ENCODE measurements around the gene PRDM16. TPM values are rescaled to one million over a fixed set of nuclear protein-coding genes. Genes with fewer than 3 reads are reported as not detected.

The PRDM16 gene
- total RNA-seq, 1 experiment from 2014 or later, result 6.1 TPM

DNA sequence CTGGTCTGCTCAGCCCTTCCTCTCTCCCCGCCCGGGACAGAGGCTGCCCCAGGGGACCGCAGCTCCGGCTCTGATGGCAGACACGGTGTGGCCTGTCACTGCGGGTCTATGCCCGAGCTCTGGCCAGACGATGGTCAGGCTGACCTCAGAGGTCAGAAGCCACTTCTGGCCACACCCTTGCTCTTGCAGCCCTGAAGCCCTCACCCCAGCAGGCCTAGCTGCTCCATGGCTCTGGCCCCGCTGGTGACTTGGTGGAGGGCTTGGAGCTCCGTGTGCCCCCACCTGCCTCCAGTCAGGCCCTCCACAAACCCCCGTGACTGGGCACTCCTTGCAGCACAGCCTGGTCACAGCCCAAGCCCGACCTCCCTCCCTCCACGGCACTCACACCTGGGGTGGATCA, 47.6 kb downstream of the PRDM16 start:
- CTCF ChIA-PET, result no interaction called here
- no peak overlapping the region for H3K9ac ChIP-seq (ENCODE audit: low read length)
- H3K9me2 ChIP-seq (ENCODE audit: insufficient read depth), result no peaks in the 10 kb centered on the region
- TF ChIP-seq, protein P1, sequence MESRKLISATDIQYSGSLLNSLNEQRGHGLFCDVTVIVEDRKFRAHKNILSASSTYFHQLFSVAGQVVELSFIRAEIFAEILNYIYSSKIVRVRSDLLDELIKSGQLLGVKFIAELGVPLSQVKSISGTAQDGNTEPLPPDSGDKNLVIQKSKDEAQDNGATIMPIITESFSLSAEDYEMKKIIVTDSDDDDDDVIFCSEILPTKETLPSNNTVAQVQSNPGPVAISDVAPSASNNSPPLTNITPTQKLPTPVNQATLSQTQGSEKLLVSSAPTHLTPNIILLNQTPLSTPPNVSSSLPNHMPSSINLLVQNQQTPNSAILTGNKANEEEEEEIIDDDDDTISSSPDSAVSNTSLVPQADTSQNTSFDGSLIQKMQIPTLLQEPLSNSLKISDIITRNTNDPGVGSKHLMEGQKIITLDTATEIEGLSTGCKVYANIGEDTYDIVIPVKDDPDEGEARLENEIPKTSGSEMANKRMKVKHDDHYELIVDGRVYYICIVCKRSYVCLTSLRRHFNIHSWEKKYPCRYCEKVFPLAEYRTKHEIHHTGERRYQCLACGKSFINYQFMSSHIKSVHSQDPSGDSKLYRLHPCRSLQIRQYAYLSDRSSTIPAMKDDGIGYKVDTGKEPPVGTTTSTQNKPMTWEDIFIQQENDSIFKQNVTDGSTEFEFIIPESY (IDR thresholded peaks at IDR 0.05; ENCODE audit: extremely low read depth, insufficient replicate concordance, low read length), result no peak
- no peak for TF ChIP-seq RAD21 (IDR thresholded peaks at IDR 0.05; ENCODE audit: low read depth)
- TF ChIP-seq SRF (IDR thresholded peaks at IDR 0.05; ENCODE audit: low read depth), result no peak
- TF ChIP-seq CBX3 (IDR thresholded peaks at IDR 0.05; ENCODE audit: low read depth), result no peak
- TF ChIP-seq POLR2A (IDR thresholded peaks at IDR 0.05; ENCODE audit: borderline replicate concordance, extremely low read depth, insufficient read depth, insufficient read length), result no peak
- no peak for TF ChIP-seq FOSL1 (IDR thresholded peaks at IDR 0.05; ENCODE audit: low read depth)
- no peak for TF ChIP-seq EZH2phosphoT487 (IDR thresholded peaks at IDR 0.05; ENCODE audit: borderline replicate concordance)
- no peak for TF ChIP-seq CEBPB (IDR thresholded peaks at IDR 0.05; ENCODE audit: low read depth)
- TF ChIP-seq, protein P2, sequence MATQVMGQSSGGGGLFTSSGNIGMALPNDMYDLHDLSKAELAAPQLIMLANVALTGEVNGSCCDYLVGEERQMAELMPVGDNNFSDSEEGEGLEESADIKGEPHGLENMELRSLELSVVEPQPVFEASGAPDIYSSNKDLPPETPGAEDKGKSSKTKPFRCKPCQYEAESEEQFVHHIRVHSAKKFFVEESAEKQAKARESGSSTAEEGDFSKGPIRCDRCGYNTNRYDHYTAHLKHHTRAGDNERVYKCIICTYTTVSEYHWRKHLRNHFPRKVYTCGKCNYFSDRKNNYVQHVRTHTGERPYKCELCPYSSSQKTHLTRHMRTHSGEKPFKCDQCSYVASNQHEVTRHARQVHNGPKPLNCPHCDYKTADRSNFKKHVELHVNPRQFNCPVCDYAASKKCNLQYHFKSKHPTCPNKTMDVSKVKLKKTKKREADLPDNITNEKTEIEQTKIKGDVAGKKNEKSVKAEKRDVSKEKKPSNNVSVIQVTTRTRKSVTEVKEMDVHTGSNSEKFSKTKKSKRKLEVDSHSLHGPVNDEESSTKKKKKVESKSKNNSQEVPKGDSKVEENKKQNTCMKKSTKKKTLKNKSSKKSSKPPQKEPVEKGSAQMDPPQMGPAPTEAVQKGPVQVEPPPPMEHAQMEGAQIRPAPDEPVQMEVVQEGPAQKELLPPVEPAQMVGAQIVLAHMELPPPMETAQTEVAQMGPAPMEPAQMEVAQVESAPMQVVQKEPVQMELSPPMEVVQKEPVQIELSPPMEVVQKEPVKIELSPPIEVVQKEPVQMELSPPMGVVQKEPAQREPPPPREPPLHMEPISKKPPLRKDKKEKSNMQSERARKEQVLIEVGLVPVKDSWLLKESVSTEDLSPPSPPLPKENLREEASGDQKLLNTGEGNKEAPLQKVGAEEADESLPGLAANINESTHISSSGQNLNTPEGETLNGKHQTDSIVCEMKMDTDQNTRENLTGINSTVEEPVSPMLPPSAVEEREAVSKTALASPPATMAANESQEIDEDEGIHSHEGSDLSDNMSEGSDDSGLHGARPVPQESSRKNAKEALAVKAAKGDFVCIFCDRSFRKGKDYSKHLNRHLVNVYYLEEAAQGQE (IDR thresholded peaks at IDR 0.05; ENCODE audit: low read depth), result no peak
- TF ChIP-seq, protein P3, sequence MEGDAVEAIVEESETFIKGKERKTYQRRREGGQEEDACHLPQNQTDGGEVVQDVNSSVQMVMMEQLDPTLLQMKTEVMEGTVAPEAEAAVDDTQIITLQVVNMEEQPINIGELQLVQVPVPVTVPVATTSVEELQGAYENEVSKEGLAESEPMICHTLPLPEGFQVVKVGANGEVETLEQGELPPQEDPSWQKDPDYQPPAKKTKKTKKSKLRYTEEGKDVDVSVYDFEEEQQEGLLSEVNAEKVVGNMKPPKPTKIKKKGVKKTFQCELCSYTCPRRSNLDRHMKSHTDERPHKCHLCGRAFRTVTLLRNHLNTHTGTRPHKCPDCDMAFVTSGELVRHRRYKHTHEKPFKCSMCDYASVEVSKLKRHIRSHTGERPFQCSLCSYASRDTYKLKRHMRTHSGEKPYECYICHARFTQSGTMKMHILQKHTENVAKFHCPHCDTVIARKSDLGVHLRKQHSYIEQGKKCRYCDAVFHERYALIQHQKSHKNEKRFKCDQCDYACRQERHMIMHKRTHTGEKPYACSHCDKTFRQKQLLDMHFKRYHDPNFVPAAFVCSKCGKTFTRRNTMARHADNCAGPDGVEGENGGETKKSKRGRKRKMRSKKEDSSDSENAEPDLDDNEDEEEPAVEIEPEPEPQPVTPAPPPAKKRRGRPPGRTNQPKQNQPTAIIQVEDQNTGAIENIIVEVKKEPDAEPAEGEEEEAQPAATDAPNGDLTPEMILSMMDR (IDR thresholded peaks at IDR 0.05 in 2 of 3, conservative IDR thresholded peaks at IDR 0.05 in 1 of 3; ENCODE audit: borderline replicate concordance in 1 of 3, insufficient read depth in 1 of 3, low read depth in 2 of 3, low read length in 2 of 3), result no peak
- TF ChIP-seq TCF7L2 (IDR thresholded peaks at IDR 0.05; ENCODE audit: borderline replicate concordance, extremely low read depth, insufficient read depth, insufficient read length), result no peak
- no peak for TF ChIP-seq ZNF274 (IDR thresholded peaks at IDR 0.05; ENCODE audit: low read depth, low read length)
- TF ChIP-seq SIN3A (IDR thresholded peaks at IDR 0.05; ENCODE audit: low read depth), result no peak
- no peak for TF ChIP-seq POLR2AphosphoS5 (IDR thresholded peaks at IDR 0.05; ENCODE audit: low read depth, low read length)
- no peak for TF ChIP-seq YY1 (IDR thresholded peaks at IDR 0.05; ENCODE audit: extremely low read depth, insufficient replicate concordance, low read depth, low read length)
- TF ChIP-seq EGR1 (IDR thresholded peaks at IDR 0.05; ENCODE audit: low read depth), result no peak
- TF ChIP-seq EZH2 (IDR thresholded peaks at IDR 0.05), result no peak
- H3K4me2 ChIP-seq (ENCODE audit: low read length), result no peak overlapping the region
- DNase-seq (ENCODE audit: low read depth, low spot score) (no peak), ATAC-seq (no peak)
- no peaks in the 10 kb centered on the region for H3K36me3 ChIP-seq (ENCODE audit: control insufficient read depth in 1 of 2, insufficient read depth in 2 of 2, low read length in 2 of 2)
- RAD21 ChIA-PET (ENCODE audit: low non-redundant PET in 1 of 2, low total read pairs in 2 of 2, uncharacterized antibody in 2 of 2, unreplicated experiment in 2 of 2), result no interaction called here
- no peaks in the 10 kb centered on the region for H3K79me2 ChIP-seq (ENCODE audit: insufficient read depth, low read length)
- H3K4me1 ChIP-seq (ENCODE audit: control insufficient read depth in 1 of 2, insufficient read depth in 2 of 2, low read length in 2 of 2), result no peaks in the 10 kb centered on the region
- H3K27me3 ChIP-seq (ENCODE audit: insufficient read depth, low read length), result no peaks in the 10 kb centered on the region
- H3K9me3 ChIP-seq (ENCODE audit: control insufficient read depth in 1 of 2, insufficient read depth in 1 of 2, low read depth in 1 of 2, low read length in 2 of 2), result no peaks in the 10 kb centered on the region
- intact Hi-C loops (cut with micrococcal nuclease), result no loop called here
- H3K27ac ChIP-seq (ENCODE audit: low read depth, low read length), result no peak overlapping the region
- no TSS peak for BruUV-seq (replicated peaks)
- H4K20me1 ChIP-seq (ENCODE audit: insufficient read depth), result no peaks in the 10 kb centered on the region
- no peak overlapping the region for H2AFZ ChIP-seq (ENCODE audit: low read depth, low read length, poor library complexity, severe bottlenecking)
- H3K4me3 ChIP-seq (replicated peaks in 1 of 2; ENCODE audit: low read depth in 1 of 2, low read length in 2 of 2), result no peak overlapping the region
- POLR2A ChIA-PET, result no interaction called here
